ENCODE data around the gene CORO1C. TPM values are rescaled to one million over a fixed set of nuclear protein-coding genes. Genes with fewer than 3 reads are reported as not detected.

CORO1C gene
- polyA plus RNA-seq, 1 donor from 2014 or later, result 123 TPM

DNA sequence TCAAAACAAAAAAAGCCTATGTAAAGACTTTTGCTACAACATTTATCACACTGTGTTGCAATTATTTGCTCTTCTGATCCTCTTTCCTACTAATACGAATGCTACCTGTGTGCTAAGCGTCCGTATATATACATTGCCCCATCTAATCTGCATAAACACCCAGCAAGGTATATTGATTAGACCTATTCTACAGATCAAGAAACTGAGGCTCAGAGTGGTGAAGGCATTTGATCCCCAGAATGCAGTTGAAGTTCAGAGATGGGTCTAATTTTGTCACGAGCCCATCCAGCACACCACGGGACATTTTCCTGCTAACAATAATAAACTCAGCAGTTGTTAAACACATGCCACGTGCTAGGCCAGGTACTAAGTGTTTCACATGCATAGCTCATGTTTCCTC lies 25.1 kb upstream of the CORO1C start:
- Histone ChIP-seq H2AFZ (ENCODE audit: low read depth, low read length) (no peak overlapping the region), H3K9me2 (ENCODE audit: insufficient read depth, low read length) (no peaks in the 10 kb centered on the region), H4K20me1 (ENCODE audit: insufficient read depth) (no peaks in the 10 kb centered on the region), H3K79me2 (replicated peaks; ENCODE audit: insufficient read depth, low read length) (no peaks in the 10 kb centered on the region), H3K27me3 (ENCODE audit: insufficient read depth, low read depth, low read length) (no peaks in the 10 kb centered on the region), H3F3A (ENCODE audit: insufficient read depth, low read length, poor library complexity, severe bottlenecking) (no peaks in the 10 kb centered on the region), H3K9me3 (ENCODE audit: low read length) (no peaks in the 10 kb centered on the region), H3K4me3 (ENCODE audit: low read length) (no peak overlapping the region), H3K36me3 (ENCODE audit: insufficient read depth, low read length) (no peaks in the 10 kb centered on the region), H3K27ac (ENCODE audit: low read length) (no peak overlapping the region), H3K4me2 (ENCODE audit: low read length) (no peak overlapping the region), H3K9ac (ENCODE audit: low read length) (no peak overlapping the region)
- TF ChIP-seq, protein P1, sequence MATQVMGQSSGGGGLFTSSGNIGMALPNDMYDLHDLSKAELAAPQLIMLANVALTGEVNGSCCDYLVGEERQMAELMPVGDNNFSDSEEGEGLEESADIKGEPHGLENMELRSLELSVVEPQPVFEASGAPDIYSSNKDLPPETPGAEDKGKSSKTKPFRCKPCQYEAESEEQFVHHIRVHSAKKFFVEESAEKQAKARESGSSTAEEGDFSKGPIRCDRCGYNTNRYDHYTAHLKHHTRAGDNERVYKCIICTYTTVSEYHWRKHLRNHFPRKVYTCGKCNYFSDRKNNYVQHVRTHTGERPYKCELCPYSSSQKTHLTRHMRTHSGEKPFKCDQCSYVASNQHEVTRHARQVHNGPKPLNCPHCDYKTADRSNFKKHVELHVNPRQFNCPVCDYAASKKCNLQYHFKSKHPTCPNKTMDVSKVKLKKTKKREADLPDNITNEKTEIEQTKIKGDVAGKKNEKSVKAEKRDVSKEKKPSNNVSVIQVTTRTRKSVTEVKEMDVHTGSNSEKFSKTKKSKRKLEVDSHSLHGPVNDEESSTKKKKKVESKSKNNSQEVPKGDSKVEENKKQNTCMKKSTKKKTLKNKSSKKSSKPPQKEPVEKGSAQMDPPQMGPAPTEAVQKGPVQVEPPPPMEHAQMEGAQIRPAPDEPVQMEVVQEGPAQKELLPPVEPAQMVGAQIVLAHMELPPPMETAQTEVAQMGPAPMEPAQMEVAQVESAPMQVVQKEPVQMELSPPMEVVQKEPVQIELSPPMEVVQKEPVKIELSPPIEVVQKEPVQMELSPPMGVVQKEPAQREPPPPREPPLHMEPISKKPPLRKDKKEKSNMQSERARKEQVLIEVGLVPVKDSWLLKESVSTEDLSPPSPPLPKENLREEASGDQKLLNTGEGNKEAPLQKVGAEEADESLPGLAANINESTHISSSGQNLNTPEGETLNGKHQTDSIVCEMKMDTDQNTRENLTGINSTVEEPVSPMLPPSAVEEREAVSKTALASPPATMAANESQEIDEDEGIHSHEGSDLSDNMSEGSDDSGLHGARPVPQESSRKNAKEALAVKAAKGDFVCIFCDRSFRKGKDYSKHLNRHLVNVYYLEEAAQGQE (IDR thresholded peaks at IDR 0.05; ENCODE audit: borderline replicate concordance), result no peak
- TF ChIP-seq, protein P2, sequence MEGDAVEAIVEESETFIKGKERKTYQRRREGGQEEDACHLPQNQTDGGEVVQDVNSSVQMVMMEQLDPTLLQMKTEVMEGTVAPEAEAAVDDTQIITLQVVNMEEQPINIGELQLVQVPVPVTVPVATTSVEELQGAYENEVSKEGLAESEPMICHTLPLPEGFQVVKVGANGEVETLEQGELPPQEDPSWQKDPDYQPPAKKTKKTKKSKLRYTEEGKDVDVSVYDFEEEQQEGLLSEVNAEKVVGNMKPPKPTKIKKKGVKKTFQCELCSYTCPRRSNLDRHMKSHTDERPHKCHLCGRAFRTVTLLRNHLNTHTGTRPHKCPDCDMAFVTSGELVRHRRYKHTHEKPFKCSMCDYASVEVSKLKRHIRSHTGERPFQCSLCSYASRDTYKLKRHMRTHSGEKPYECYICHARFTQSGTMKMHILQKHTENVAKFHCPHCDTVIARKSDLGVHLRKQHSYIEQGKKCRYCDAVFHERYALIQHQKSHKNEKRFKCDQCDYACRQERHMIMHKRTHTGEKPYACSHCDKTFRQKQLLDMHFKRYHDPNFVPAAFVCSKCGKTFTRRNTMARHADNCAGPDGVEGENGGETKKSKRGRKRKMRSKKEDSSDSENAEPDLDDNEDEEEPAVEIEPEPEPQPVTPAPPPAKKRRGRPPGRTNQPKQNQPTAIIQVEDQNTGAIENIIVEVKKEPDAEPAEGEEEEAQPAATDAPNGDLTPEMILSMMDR (IDR thresholded peaks at IDR 0.05; ENCODE audit: poor library complexity, severe bottlenecking), result no peak
- TF ChIP-seq RAD21 (conservative IDR thresholded peaks at IDR 0.05) (no peak), EP300 (conservative IDR thresholded peaks at IDR 0.05; ENCODE audit: poor library complexity, severe bottlenecking) (no peak), EZH2 (IDR thresholded peaks at IDR 0.05; ENCODE audit: borderline replicate concordance, insufficient read depth, low read length, poor library complexity, severe bottlenecking) (no peak), MXI1 (conservative IDR thresholded peaks at IDR 0.05; ENCODE audit: poor library complexity, severe bottlenecking) (no peak), POLR2AphosphoS5 (IDR thresholded peaks at IDR 0.05) (no peak), TAF1 (IDR thresholded peaks at IDR 0.05; ENCODE audit: low read depth) (no peak), SMC3 (conservative IDR thresholded peaks at IDR 0.05; ENCODE audit: poor library complexity) (no peak)

DNA sequence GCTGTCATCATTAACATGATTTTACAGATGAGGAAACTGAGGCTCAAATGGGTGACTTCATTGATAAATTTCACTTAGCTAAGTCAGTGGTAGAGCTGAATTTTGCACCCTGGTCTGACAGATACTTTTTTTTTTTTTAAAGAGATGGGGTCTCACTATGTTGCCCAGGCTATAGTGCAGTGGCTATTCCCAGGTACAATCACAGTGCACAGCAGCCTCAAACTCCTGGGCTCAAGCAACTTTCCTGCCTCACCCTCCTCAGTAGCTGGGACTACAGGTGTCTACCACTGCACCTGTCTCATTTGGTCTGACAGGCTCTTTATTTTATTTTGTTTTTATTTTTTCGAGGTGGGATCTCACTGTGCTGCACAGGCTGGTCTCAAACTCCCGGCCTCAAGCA lies 24.2 kb upstream of the CORO1C start:
- Histone ChIP-seq H3K27me3 (ENCODE audit: insufficient read depth, low read depth, low read length) (no peaks in the 10 kb centered on the region), H3K9me3 (ENCODE audit: low read length) (no peaks in the 10 kb centered on the region), H3K4me2 (ENCODE audit: low read length) (no peak overlapping the region), H3K4me3 (ENCODE audit: low read length) (no peak overlapping the region), H3K36me3 (ENCODE audit: insufficient read depth, low read length) (no peaks in the 10 kb centered on the region), H3K79me2 (replicated peaks; ENCODE audit: insufficient read depth, low read length) (no peaks in the 10 kb centered on the region), H2AFZ (ENCODE audit: low read depth, low read length) (no peak overlapping the region), H4K20me1 (ENCODE audit: insufficient read depth) (no peaks in the 10 kb centered on the region), H3K9ac (ENCODE audit: low read length) (no peak overlapping the region), H3K9me2 (ENCODE audit: insufficient read depth, low read length) (no peaks in the 10 kb centered on the region), H3K27ac (ENCODE audit: low read length) (no peak overlapping the region), H3F3A (ENCODE audit: insufficient read depth, low read length, poor library complexity, severe bottlenecking) (no peaks in the 10 kb centered on the region)
- no peak for TF ChIP-seq RAD21 (conservative IDR thresholded peaks at IDR 0.05)
- no peak for TF ChIP-seq SMC3 (conservative IDR thresholded peaks at IDR 0.05; ENCODE audit: poor library complexity)
- TF ChIP-seq TAF1 (IDR thresholded peaks at IDR 0.05; ENCODE audit: low read depth), result no peak

DNA sequence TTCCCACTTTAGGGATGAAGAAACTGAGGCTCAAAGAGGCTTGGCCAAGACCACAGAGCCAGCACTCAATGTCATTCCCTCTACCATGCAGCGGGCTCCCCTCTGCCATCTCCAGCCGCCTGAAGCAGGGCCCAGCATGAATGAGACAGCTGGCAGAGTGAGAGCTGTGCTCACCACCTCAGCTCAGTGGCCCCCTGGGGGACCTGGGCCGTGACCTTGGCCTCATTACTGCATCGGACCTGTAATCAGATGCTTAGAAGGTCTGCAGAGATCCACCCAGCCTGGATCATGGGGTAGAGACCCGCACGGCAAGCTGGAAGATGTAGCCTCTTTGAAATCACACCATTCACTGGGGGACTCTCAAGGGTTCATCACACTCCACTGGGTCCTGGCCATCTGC lies 22.7 kb upstream of the CORO1C start:
- H4K20me1 ChIP-seq (ENCODE audit: insufficient read depth), result no peaks in the 10 kb centered on the region
- no peaks in the 10 kb centered on the region for H3K9me3 ChIP-seq (ENCODE audit: low read length)
- TF ChIP-seq, protein P1 (IDR thresholded peaks at IDR 0.05; ENCODE audit: borderline replicate concordance), result no peak
- TF ChIP-seq TAF1 (IDR thresholded peaks at IDR 0.05; ENCODE audit: low read depth), result no peak
- no peak for TF ChIP-seq EZH2 (IDR thresholded peaks at IDR 0.05; ENCODE audit: borderline replicate concordance, insufficient read depth, low read length, poor library complexity, severe bottlenecking)
- TF ChIP-seq MXI1 (conservative IDR thresholded peaks at IDR 0.05; ENCODE audit: poor library complexity, severe bottlenecking), result no peak
- TF ChIP-seq, protein P2 (IDR thresholded peaks at IDR 0.05; ENCODE audit: poor library complexity, severe bottlenecking), result no peak
- no peak for TF ChIP-seq RAD21 (conservative IDR thresholded peaks at IDR 0.05)
- TF ChIP-seq SMC3 (conservative IDR thresholded peaks at IDR 0.05; ENCODE audit: poor library complexity), result no peak
- TF ChIP-seq POLR2AphosphoS5 (IDR thresholded peaks at IDR 0.05), result no peak
- no peaks in the 10 kb centered on the region for H3K79me2 ChIP-seq (replicated peaks; ENCODE audit: insufficient read depth, low read length)
- H2AFZ ChIP-seq (ENCODE audit: low read depth, low read length), result no peak overlapping the region
- H3K9ac ChIP-seq (ENCODE audit: low read length), result no peak overlapping the region
- H3K4me2 ChIP-seq (ENCODE audit: low read length), result no peak overlapping the region
- H3K27me3 ChIP-seq (ENCODE audit: insufficient read depth, low read depth, low read length), result no peaks in the 10 kb centered on the region
- no peak overlapping the region for H3K4me3 ChIP-seq (ENCODE audit: low read length)
- no peak overlapping the region for H3K27ac ChIP-seq (ENCODE audit: low read length)
- H3K36me3 ChIP-seq (ENCODE audit: insufficient read depth, low read length), result no peaks in the 10 kb centered on the region
- no peaks in the 10 kb centered on the region for H3K9me2 ChIP-seq (ENCODE audit: insufficient read depth, low read length)
- no peaks in the 10 kb centered on the region for H3F3A ChIP-seq (ENCODE audit: insufficient read depth, low read length, poor library complexity, severe bottlenecking)
